Activated CD8-positive, alpha-beta memory T cell treated with anti-CD3 and anti-CD28 coated beads, Interleukin-2, amount 50 U/mL, for 4 hours (primary cell): ENCODE measurements around the gene PIGW.
"Not testable (repeated sequence)": the region's sequence is repeated elsewhere in the genome, so short reads cannot be mapped to it uniquely, and the experiment has no call there.

ENCODE experiments used
- DNase-seq: peaks from one replicate; pipeline ENCODE4 v3.0.0-alpha.2; 2020

Gene PIGW

GRCh38 chr17:36534840-36535668 lies at the start of gene PIGW, which contains the start of gene MYO19:
TSS of gene PIGW (plus strand) at chr17:36534987. CDS start at chr17:36537102, 2,115 bp downstream.
TSS of gene MYO19 (minus strand) at chr17:36534868. CDS start at chr17:36532538, 2,330 bp downstream.
- peak; percentile 87 for DNase-seq

GRCh38 chr17:36485027-36485426 lies 49.8 kb upstream of the PIGW start:
- no peak for DNase-seq

- DNase-seq = no peak
These were observed 49.0 kb upstream of the PIGW start for GRCh38 chr17:36485805-36486203.

GRCh38 chr17:36486204-36487194 lies 48.3 kb upstream of the PIGW start, which contains the start of gene ZNHIT3:
TSS of gene ZNHIT3 (plus strand) at chr17:36486681. CDS start at chr17:36486700, 19 bp downstream.
- peak; percentile 86 for DNase-seq

- no peak for DNase-seq
These were observed 40.8 kb upstream of the PIGW start for GRCh38 chr17:36493956-36494355.

- DNase-seq = no peak
These were observed 40.1 kb upstream of the PIGW start for GRCh38 chr17:36494674-36495073.

- DNase-seq = no peak
These were observed 39.7 kb upstream of the PIGW start for GRCh38 chr17:36495076-36495578.

- no peak for DNase-seq
These were observed 38.6 kb upstream of the PIGW start for GRCh38 chr17:36496018-36496789.

- no peak for DNase-seq
These were observed 36.6 kb upstream of the PIGW start for GRCh38 chr17:36498155-36498554.

GRCh38 chr17:36498560-36499300 lies 36.1 kb upstream of the PIGW start:
- no peak for DNase-seq

GRCh38 chr17:36500745-36501225 lies 34.0 kb upstream of the PIGW start:
- DNase-seq = no peak

GRCh38 chr17:36501351-36501750 lies 33.4 kb upstream of the PIGW start:
- no peak for DNase-seq

- DNase-seq = no peak
These were observed 32.8 kb upstream of the PIGW start for GRCh38 chr17:36501963-36502362.

GRCh38 chr17:36503456-36504155 lies 31.2 kb upstream of the PIGW start:
- no peak for DNase-seq

- no peak for DNase-seq
These were observed 30.6 kb upstream of the PIGW start for GRCh38 chr17:36504156-36504545.

GRCh38 chr17:36505171-36505570 lies 29.6 kb upstream of the PIGW start:
- DNase-seq = no peak

- DNase-seq = no peak
These were observed 28.4 kb upstream of the PIGW start for GRCh38 chr17:36506249-36506826.

- no peak for DNase-seq
These were observed 28.0 kb upstream of the PIGW start for GRCh38 chr17:36506831-36507230.

- no peak for DNase-seq
These were observed 27.5 kb upstream of the PIGW start for GRCh38 chr17:36507266-36507665.

- DNase-seq = not testable (repeated sequence)
These were observed 26.3 kb upstream of the PIGW start for GRCh38 chr17:36508439-36508838.
